CD4-positive, alpha-beta memory T cell (primary cell): ENCODE data around the gene PDILT. TPM values are rescaled to one million over a fixed set of nuclear protein-coding genes. Genes with fewer than 3 reads are reported as not detected.
"Not testable (repeated sequence)": the region's sequence is repeated elsewhere in the genome, so short reads cannot be mapped to it uniquely, and the experiment has no call there.

Experiments used
- CTCF ChIA-PET: fragments of 350-600 bp; sonication (Branson Sonifier 250); formaldehyde crosslinking; loops from one replicate; lab custom pipeline; 2021; ENCODE audit warnings: inconsistent platforms; ENCODE audit not compliant: partially characterized antibody; lab: Charles Lee
- POLR2A ChIA-PET: fragments of 350-600 bp; sonication (Branson Sonifier 250); formaldehyde crosslinking; loops from one replicate; lab custom pipeline; 2021; ENCODE audit not compliant: partially characterized antibody; lab: Charles Lee
- DNase-seq, 5 donors: peaks; one replicate each; pipeline versions ENCODE4 v3.0.0 to v3.0.0-alpha.2; 2020 to 2022; ENCODE audit warnings: mixed read lengths in 1 of 5
- H3K27ac ChIP-seq: one replicate; pipeline ENCODE4 v1.7.0; 2013; ENCODE audit warnings: low read depth, low read length
- H3K27me3 ChIP-seq: 2 replicates; pipeline ENCODE4 v1.7.0; 2013; ENCODE audit warnings: mild to moderate bottlenecking, low read length, moderate library complexity; ENCODE audit not compliant: insufficient read depth
- H3K36me3 ChIP-seq: 2 replicates; pipeline ENCODE4 v1.7.0; 2013; ENCODE audit warnings: mild to moderate bottlenecking, low read length, moderate library complexity; ENCODE audit not compliant: insufficient read depth
- H3K4me1 ChIP-seq: 2 replicates; pipeline ENCODE4 v1.7.0; 2013; ENCODE audit warnings: mild to moderate bottlenecking, low read length, moderate library complexity; ENCODE audit not compliant: insufficient read depth
- H3K4me3 ChIP-seq, 2 donors: one replicate each; pipeline ENCODE4 v1.7.0; 2013; ENCODE audit warnings: low read length in 2 of 2, mild to moderate bottlenecking in 1 of 2
- H3K9me3 ChIP-seq, 2 donors: one replicate each; pipeline ENCODE4 v1.7.0; 2013; ENCODE audit warnings: low read length in 2 of 2, control low read depth in 1 of 2; ENCODE audit not compliant: control insufficient read depth in 1 of 2
- H3K27ac Mint-ChIP-seq, 7 donors: one replicate each; pipeline ENCODE4 v1.8.0; 2020 to 2021; ENCODE audit warnings: mixed read lengths in 7 of 7, mild to moderate bottlenecking in 6 of 7, inconsistent platforms in 3 of 7, moderate library complexity in 3 of 7
- H3K27me3 Mint-ChIP-seq, 2 donors: one replicate each; pipeline ENCODE4 v1.8.0; 2020 to 2021; ENCODE audit warnings: mixed read lengths in 2 of 2
- H3K36me3 Mint-ChIP-seq, 2 donors: one replicate each; pipeline ENCODE4 v1.8.0; 2020 to 2021; ENCODE audit warnings: mixed read lengths in 2 of 2, inconsistent platforms in 1 of 2, mild to moderate bottlenecking in 1 of 2
- H3K4me1 Mint-ChIP-seq, 4 donors: one replicate each; pipeline ENCODE4 v1.8.0; 2020 to 2021; ENCODE audit warnings: mixed read lengths in 4 of 4, mild to moderate bottlenecking in 1 of 4
- H3K4me3 Mint-ChIP-seq, 8 donors: one replicate each; pipeline ENCODE4 v1.8.0; 2020 to 2021; ENCODE audit warnings: mixed read lengths in 8 of 8, mild to moderate bottlenecking in 7 of 8, moderate library complexity in 6 of 8, inconsistent platforms in 3 of 8
- H3K9me3 Mint-ChIP-seq, 8 donors: one replicate each; pipeline ENCODE4 v1.8.0; 2020 to 2021; ENCODE audit warnings: mixed read lengths in 8 of 8, mild to moderate bottlenecking in 5 of 8, inconsistent platforms in 3 of 8, moderate library complexity in 1 of 8
- intact Hi-C: fragments of 100-400 bp; cut with micrococcal nuclease; formaldehyde crosslinking; loops from one replicate; pipeline ENCODE4 v1.15.1; 2023
- polyA plus RNA-seq, 2 donors: library from polyadenylated mRNA; unstranded; fragments of 300-500 nt; fragmentation: Illumina TruSeq; gene quantifications; one replicate each; pipeline ENCODE4 v1.2.3, GENCODE V29; 2021
- total RNA-seq, 2 experiments: library from RNA; stranded (reverse); gene quantifications; one replicate each; pipeline ENCODE4 v1.2.3, GENCODE V29; 2021

Gene PDILT
- total and polyA plus RNA-seq, 4 experiments from 2014 or later: not detected

DNA sequence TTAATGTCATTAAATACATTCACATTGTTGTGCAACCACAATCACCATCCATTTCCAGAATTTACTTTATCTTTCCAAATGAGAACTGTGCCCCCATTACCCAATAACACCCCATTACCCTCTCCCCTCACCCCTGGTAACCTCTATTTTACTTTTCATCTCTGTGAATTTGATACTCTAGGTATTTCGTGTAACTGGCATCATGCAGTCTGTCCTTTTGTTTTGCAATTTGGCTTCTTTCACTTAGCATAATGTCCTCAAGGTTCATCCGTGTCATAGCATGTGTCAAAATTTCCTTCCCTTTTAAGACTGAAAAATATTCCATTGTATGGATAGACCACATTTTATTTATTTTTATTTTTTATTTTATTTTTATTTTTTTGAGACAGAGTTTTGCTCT is 17.2 kb upstream of the PDILT start:
- H3K36me3 Mint-ChIP-seq, intact Hi-C loops, H3K9me3 ChIP-seq, H3K27ac ChIP-seq, H3K4me1 ChIP-seq, H3K4me3 Mint-ChIP-seq, H3K4me3 ChIP-seq, H3K4me1 Mint-ChIP-seq, POLR2A ChIA-PET, DNase-seq, H3K27me3 ChIP-seq, H3K36me3 ChIP-seq, CTCF ChIA-PET, H3K9me3 Mint-ChIP-seq, H3K27me3 Mint-ChIP-seq: not testable (repeated sequence)
- peak overlapping the region in 1 of 7 donors; percentile 25 for H3K27ac Mint-ChIP-seq

DNA sequence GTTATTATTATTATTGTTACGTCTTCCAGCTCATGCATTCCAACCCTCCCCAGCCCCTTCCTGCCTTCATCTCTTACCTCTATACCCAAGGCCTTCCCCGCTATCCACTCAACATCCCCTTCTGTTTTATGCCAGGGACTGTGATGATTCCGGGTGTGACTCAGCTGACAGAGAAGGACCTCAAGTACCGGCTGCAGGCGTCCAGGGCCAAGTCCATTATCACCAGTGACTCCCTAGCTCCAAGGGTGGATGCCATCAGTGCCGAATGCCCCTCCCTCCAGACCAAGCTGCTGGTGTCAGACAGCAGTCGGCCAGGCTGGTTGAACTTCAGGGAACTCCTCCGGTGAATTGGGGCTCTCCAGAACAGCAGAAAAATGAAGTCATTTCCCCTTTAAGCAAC is 14.6 kb upstream of the PDILT start:
- H3K27ac ChIP-seq, H3K4me1 ChIP-seq, H3K4me1 Mint-ChIP-seq, H3K4me3 Mint-ChIP-seq, H3K36me3 ChIP-seq, H3K9me3 Mint-ChIP-seq, CTCF ChIA-PET, DNase-seq, H3K9me3 ChIP-seq, H3K27me3 Mint-ChIP-seq, H3K27me3 ChIP-seq, H3K27ac Mint-ChIP-seq, H3K4me3 ChIP-seq, H3K36me3 Mint-ChIP-seq, intact Hi-C loops, POLR2A ChIA-PET: not testable (repeated sequence)

DNA sequence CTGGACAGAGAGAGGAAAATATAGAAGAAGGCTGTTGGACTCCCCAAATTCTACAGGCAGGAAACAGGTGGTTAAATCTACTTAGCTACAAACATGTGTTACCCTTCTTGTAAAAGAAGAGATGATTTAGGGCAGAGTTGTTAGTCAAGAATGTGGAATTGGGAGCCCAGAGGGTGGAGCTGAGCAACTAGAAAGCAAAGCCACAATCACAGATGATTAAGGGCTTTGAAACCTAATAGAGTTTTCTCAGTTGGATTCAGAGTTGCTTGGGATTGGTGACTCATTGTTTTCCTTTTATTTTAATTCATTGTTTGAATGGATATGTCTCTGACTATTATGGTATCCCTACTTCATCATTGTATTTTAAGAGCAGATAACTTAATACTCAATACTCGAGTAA is 11.0 kb upstream of the PDILT start:
- Histone ChIP-seq H3K27me3 (no peaks in the 10 kb centered on the region), H3K36me3 (no peaks in the 10 kb centered on the region), H3K9me3 (no peaks in the 10 kb centered on the region), H3K4me1 (no peaks in the 10 kb centered on the region), H3K4me3 (no peak overlapping the region), H3K27ac (no peak overlapping the region)
- no peaks in the 10 kb centered on the region for H3K36me3 Mint-ChIP-seq
- CTCF ChIA-PET: no interaction called here
- POLR2A ChIA-PET: no interaction called here
- no peaks in the 10 kb centered on the region for H3K4me1 Mint-ChIP-seq
- H3K9me3 Mint-ChIP-seq: peaks cover 0 to 3% (median 0%) of the 10 kb centered on the region in 8 donors
- H3K4me3 Mint-ChIP-seq: no peak overlapping the region
- no peak for DNase-seq
- intact Hi-C loops: no loop called here
- H3K27ac Mint-ChIP-seq: no peak overlapping the region
- peaks cover 0 to 10% of the 10 kb centered on the region in 2 donors for H3K27me3 Mint-ChIP-seq

DNA sequence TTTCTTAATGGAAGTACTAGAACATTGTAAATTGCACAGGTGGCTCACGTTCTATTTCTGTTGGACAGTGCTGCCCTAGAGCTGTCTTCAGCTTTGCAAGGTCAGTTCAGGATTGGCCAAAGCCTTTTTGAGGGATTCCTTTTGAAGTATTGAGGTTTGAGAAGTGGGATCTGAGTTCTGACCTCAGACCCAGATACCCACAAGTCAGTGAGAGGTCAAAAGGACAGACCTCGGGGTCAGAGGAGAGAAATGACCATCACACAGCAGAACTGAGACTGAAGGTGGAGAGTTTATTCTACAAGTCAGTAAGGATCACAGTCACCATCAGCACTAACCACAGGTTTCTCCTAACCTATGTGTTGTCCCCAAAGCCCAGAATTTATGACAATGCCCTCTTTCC is 6.5 kb upstream of the PDILT start:
- H3K27me3 ChIP-seq: no peaks in the 10 kb centered on the region
- H3K9me3 ChIP-seq: no peaks in the 10 kb centered on the region
- CTCF ChIA-PET: no interaction called here
- Mint-ChIP-seq H3K4me1 (no peaks in the 10 kb centered on the region), H3K27me3 (peaks cover 5 to 10% of the 10 kb centered on the region in 2 donors), H3K27ac (no peak overlapping the region), H3K36me3 (no peaks in the 10 kb centered on the region), H3K4me3 (no peak overlapping the region), H3K9me3 (peaks cover 0 to 3% (median 0%) of the 10 kb centered on the region in 8 donors)
- no peaks in the 10 kb centered on the region for H3K4me1 ChIP-seq
- POLR2A ChIA-PET: no interaction called here
- intact Hi-C loops: no loop called here
- no peak overlapping the region for H3K27ac ChIP-seq
- no peak overlapping the region for H3K4me3 ChIP-seq
- no peak for DNase-seq
- H3K36me3 ChIP-seq: no peaks in the 10 kb centered on the region

DNA sequence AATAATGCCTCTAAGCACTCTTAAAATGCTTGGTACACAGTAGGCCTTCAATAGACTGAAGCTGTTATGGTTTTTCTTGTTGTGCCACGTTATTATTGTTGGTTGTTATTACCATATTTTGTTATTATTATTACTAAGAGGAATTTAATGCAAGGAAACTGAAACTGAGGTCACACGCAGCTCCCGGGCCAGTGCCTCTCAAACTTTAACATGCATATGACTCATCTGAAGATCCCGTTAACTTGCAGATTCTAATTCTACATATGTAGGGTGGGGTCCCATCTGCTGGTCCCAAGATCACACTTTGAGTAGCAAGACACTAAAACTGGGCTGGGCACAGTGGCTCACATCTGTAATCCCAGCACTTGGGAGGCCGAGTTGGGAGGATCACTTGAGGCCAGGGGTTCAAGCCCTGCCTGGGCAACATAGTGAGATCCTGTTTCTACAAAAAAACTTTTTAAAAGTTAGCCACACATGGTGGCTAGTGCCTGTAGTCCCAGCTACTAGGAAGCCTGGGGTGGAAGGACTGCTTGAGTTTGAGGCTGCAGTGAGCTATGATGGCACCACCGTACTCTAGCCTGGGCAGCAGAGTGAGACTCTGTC is 5.7 kb upstream of the PDILT start:
- H3K4me3 Mint-ChIP-seq: no peak overlapping the region
- intact Hi-C loops: no loop called here
- Histone ChIP-seq H3K27ac (no peak overlapping the region), H3K36me3 (no peaks in the 10 kb centered on the region), H3K9me3 (no peaks in the 10 kb centered on the region), H3K27me3 (no peaks in the 10 kb centered on the region), H3K4me1 (no peaks in the 10 kb centered on the region), H3K4me3 (no peak overlapping the region)
- no peak for DNase-seq
- ChIA-PET CTCF (no interaction called here), POLR2A (no interaction called here)
- H3K4me1 Mint-ChIP-seq: no peaks in the 10 kb centered on the region
- no peak overlapping the region for H3K27ac Mint-ChIP-seq
- H3K36me3 Mint-ChIP-seq: no peaks in the 10 kb centered on the region
- H3K9me3 Mint-ChIP-seq: peaks cover 0 to 5% (median 0%) of the 10 kb centered on the region in 8 donors
- H3K27me3 Mint-ChIP-seq: peaks cover 5 to 11% of the 10 kb centered on the region in 2 donors

DNA sequence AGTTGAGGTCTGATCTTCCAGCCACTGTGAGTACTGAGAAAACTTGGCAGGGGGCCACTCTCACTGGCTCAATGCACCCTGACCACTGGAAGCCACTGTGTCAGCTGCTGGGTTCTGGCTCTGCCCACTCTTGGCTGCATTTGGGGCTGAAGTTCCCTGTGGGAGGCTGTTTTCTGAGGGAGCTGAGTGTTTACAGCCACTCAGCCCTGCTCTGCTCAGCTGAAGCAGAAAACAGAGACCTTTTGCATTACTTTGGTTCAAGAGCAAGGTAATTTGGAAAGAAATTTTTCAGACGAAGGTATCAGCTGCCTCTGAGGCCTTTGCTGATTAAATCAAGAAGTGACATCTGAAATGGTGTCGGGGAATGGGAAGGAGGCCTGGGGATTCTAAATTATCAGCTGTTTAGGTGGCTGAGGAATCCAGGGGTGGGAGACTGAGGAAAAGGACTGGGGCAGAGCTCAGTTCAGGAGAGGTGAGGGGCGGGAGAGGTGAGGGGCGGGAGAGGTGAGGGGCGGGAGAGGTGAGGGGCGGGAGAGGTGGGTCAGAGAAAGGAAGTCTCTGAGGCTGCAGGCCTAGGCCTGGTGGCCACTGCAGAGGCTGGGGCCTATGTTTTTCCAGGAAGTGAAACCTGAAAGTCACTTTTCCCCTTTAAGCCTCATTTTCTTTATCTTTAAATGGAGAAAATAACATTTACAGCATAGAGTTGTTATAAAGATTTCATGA is 5.0 kb upstream of the PDILT start, which contains the start of gene ACSM5:
Gene ACSM5 (plus strand): TSS at position 137 of the 723 bp plus-strand sequence. CDS start 1,951 bp downstream, outside the sequence.
- no peaks in the 10 kb centered on the region for H3K36me3 ChIP-seq
- H3K4me1 ChIP-seq: no peaks in the 10 kb centered on the region
- CTCF ChIA-PET: no interaction called here
- no peaks in the 10 kb centered on the region for H3K27me3 ChIP-seq
- H3K4me3 ChIP-seq: no peak within 1 kb of the TSS
- peaks cover 0 to 5% (median 0%) of the 10 kb centered on the region in 8 donors for H3K9me3 Mint-ChIP-seq
- H3K4me1 Mint-ChIP-seq: no peaks in the 10 kb centered on the region
- intact Hi-C loops: no loop called here
- POLR2A ChIA-PET: no interaction called here
- no peaks in the 10 kb centered on the region for H3K36me3 Mint-ChIP-seq
- peaks cover 5 to 11% of the 10 kb centered on the region in 2 donors for H3K27me3 Mint-ChIP-seq
- H3K9me3 ChIP-seq: no peaks in the 10 kb centered on the region
- no peak within 1 kb of the TSS for H3K27ac Mint-ChIP-seq
- H3K4me3 Mint-ChIP-seq: no peak within 1 kb of the TSS
- H3K27ac ChIP-seq: no peak within 1 kb of the TSS
- DNase-seq: no peak

DNA sequence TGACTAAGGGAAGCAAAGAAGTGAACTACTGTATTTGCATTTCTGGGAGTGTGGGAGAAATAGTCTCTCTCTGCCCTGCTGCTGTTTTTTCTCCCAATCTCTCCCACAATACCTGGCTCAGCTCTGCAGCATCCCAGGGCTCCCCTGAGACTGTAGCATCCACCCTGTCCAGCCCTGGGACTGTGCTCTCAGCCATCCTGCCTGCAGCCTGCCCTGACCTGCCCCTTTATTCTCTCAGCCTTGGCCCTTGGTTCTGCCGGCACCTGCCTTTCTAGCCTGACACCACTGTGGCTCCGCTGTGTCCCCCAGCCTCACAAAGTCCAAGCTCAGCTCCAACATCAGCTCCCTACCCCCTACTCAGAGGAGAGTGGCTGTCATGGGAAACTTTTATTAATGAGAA is 1.9 kb downstream of the PDILT start:
- POLR2A ChIA-PET: no interaction called here
- no peak for DNase-seq
- Mint-ChIP-seq H3K36me3 (no peaks in the 10 kb centered on the region), H3K4me3 (no peak overlapping the region), H3K27ac (no peak overlapping the region), H3K4me1 (no peaks in the 10 kb centered on the region), H3K27me3 (peaks cover 5% of the 10 kb centered on the region in 2 donors), H3K9me3 (peaks cover 0 to 2% (median 0%) of the 10 kb centered on the region in 8 donors)
- no peak overlapping the region for H3K27ac ChIP-seq
- no peaks in the 10 kb centered on the region for H3K9me3 ChIP-seq
- intact Hi-C loops: no loop called here
- CTCF ChIA-PET: no interaction called here
- no peaks in the 10 kb centered on the region for H3K27me3 ChIP-seq
- H3K4me1 ChIP-seq: no peaks in the 10 kb centered on the region
- H3K4me3 ChIP-seq: no peak overlapping the region
- no peaks in the 10 kb centered on the region for H3K36me3 ChIP-seq
